GM18951 (cell line): ENCODE results near the gene SEMA3B.
A peak's percentile ranks its signal among the peaks of the same experiment; 100 is the strongest.
"Not testable (repeated sequence)": the region's sequence is repeated elsewhere in the genome, so short reads cannot be mapped to it uniquely, and the experiment has no call there.

Experiments used
- POLR2A ChIP-seq: IDR thresholded peaks from 4 replicates; pipeline ENCODE4 v1.6.1; 2011; ENCODE audit warnings: mild to moderate bottlenecking; ENCODE audit not compliant: insufficient read length, insufficient read depth; ENCODE audit errors: extremely low read depth
- in situ Hi-C: fragments of 300-500 bp; cut with MboI; formaldehyde crosslinking; loops from one replicate; pipeline ENCODE4 v1.12.0; 2022; ENCODE audit warnings: low sequenced_read_pairs, mixed read lengths, inconsistent platforms; ENCODE audit not compliant: unreplicated experiment

SEMA3B gene

DNA sequence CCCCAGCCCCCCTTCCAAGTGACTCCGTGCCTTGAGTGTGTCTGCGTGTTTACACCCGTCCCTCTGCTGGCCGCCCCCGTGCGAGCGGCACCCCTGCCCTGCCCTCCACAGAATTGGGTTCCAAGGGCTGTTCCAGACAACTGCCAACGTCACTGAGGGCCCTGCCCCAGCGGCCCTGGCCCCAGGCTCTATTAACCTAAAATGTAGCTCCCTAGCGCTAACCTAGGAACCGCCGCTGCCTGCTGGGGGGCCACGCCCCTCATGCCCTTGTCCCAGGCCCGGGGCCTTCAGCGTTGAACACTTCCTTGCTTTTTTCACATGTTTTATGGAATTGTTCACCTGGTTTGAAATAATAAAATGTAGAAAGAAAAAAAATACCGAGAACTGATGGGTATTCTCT is 10.0 kb upstream of the SEMA3B start:
- TF ChIP-seq POLR2A: no peak
- in situ Hi-C loops: no loop called here

DNA sequence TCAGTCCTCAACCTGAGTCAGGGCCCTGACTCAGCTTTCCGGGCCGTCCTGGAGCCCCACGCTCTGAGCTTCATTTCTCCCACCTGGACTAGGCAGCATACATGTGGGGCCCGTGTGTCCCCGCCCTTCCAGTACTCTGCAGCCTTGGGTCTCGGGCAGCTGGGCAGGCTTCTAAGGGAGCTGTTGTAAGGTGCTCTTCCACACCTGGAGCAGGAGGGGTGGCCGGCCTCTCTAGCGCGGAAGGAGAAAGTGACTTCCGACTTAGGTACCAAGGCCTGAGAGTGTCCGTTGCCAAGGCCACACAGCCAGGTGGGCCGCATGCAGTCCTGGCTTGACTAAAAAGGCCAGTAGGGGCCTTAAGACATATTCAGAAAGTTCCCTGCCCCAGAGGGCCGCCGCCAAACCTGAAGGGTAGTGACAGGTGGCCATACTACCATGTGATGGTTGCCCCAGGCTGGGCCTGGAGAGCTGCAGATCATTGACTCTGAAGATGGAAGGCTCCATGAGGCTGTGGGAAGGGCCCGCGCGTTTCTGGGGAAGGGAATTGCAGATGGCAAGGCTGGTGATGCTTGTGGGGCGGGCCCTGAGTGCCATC is 9.4 kb upstream of the SEMA3B start:
- TF ChIP-seq POLR2A: no peak
- in situ Hi-C loops: no loop called here

DNA sequence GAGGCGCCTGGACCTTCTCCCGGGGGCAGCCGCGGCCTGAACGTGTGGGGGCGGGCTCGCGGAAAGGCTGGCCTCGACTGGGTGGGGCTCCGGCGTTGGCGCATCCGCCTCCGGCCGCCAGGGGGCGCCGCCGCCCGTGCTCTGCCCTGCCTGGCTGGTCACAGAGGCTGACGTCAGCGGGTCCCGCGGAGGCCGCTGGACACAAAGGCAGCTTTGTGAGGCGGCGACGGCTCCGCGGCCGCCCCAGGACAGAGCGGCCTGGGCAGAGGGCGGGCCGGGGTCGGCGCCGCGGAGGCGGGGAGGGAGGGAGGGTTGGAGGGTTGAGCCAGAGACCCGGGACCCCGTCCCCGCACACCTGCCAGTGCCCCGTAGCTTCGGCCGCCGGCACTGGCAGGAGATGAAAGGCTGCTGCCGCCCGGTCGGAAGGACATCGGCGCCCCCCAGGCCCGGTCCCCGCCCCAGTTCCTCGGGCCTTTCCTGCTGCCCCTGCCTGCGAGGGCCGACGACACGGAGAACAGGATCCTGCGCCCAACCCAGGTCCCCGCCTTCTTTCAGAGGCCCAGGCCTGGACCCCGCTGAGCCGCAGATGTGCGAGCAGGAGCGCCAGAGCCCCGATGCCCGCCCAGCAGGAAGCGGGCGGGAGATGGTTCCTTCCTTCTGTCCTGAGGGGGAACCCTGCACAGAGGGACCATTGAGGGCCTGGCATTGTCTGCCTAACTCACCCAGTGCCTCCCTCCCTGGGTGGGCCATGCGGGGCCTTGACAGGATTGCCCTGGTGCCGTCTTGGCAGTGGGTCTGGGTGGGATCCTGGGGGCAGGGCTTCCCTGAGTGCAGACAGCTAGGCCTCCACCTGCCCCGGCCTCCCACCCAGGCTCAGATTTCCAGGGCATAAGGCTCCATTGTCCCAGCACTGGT is 8.7 kb upstream of the SEMA3B start:
- peak; percentile 53 for TF ChIP-seq POLR2A
- in situ Hi-C loops: no loop called here

DNA sequence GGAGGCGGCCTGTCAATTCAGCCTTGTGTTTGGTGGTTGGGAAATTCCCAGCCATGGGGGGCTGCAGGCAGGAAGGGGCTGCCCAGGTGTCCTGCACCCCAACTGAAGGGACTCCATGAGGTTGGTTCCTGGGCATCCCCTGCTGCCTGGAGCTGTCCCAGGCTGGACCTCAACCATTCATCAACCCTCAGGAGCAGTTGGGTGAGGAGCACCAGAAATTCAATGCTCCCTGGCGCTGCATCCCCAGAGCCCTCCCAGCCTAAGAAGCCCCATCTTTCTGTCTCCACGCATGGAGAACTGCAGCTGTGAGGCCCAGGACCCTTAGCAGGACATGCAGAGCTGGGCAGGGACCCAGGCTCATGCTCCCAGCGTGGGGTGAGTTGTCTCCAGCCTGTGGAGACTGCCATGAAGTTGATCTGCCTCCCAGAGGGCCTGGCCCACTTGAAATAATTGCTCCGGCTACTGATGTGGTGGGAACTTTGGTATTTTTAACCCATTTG is 8.0 kb upstream of the SEMA3B start:
- in situ Hi-C loops: no loop called here
- TF ChIP-seq POLR2A: no peak

DNA sequence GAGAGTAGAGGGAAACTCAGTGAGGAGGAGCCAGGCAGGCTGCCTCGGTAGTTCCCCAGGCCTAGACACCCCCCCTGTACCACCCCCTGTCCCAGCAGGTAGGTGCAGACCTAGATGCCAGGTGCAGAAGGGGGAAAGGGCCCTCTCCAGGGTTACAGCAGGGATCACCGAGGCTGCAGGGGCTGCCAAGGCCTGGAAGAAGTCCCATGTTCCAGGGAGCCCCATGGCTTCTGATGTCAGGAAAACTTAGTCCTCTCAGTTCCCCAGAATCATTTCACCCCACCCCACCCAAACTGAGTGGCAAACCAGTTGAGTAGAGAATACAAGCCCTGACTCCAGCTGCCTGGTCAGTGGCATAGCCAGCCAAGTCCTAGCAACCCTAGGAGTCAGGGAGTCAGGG is 7.4 kb upstream of the SEMA3B start:
- in situ Hi-C loops: no loop called here
- no peak for TF ChIP-seq POLR2A

DNA sequence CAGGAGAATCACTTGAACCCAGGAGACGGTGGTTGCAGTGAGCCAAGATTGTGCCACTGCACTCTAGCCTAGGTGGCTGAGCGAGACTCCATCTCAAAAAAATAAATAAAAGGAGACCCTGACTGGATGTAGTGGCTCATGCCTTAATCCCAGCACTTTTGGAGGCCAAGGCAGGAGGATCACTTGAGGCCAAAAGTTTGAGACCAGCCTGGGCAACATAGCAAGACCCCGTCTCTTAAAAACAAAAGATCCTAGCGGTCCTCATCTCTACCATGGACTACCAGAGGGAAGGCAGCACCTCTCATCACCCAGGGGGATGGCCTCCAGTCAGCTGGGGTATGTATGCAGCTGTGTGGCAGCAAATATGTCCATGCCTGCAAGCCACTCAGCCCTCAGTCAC is 6.7 kb upstream of the SEMA3B start:
- in situ Hi-C loops: not testable (repeated sequence)

DNA sequence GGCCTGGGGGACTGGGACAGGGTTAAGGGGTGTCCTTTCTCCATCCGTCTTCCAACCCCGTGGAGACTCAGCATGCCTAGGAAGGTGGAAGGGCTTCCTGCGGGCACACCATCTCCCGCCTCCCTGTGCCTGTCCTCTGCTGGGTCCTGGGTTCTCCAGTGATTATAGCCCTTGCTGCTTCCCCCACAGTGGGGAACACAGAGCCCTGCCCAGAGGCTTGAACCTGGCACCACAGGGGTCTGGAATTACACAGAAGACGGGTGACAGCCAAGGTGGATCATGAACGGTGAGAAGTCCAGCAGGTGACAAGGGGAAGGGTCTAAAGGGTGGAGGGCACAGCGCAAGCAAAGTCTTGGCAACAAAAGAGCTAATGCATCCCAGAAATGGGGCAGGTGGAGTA is 6.2 kb upstream of the SEMA3B start:
- TF ChIP-seq POLR2A: no peak
- in situ Hi-C loops: no loop called here

DNA sequence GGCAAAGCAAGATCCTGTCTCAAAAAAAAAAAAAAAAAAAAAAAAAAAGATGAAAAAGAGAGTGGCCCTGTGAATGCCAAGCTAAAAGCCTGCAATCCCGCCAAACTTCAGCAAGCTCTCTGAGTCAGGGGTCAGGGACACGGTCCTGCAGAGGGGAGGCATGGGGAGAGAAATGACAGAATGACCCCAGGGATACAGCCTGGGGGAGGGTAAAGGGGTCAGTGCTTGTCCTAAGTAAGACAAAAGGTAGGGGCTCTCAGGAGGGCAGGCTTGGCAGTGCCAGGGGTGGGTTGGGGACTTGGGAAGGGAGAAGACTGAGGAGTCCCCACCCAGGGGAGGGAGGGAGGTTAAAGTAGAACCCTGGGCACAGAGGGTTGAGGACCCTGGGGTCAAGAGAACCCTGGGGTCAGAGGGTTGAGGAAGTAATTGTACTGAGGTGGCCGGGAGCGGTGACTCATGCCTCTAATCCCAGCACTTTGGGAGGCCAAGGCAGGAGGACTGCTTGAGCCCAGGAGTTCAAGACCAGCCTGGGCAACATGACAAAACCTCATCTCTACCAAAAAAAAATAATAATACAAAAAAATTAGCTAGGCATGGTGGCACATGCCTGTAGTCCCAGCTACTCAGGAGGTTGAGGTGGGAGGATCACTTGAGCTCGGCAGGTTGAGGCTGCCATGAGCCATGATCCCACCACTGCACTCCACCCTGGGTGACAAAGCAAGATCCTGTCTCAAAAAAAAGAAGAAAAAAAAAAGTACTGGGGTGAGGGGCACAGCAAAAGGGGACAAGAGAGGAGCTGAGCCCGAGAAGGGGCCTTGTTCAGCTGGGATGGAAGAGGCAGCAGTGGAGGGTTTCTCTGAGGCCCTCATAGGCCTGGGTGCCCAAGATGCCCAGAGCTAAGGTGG is 5.2 kb upstream of the SEMA3B start:
- in situ Hi-C loops: no loop called here
- no peak for TF ChIP-seq POLR2A

DNA sequence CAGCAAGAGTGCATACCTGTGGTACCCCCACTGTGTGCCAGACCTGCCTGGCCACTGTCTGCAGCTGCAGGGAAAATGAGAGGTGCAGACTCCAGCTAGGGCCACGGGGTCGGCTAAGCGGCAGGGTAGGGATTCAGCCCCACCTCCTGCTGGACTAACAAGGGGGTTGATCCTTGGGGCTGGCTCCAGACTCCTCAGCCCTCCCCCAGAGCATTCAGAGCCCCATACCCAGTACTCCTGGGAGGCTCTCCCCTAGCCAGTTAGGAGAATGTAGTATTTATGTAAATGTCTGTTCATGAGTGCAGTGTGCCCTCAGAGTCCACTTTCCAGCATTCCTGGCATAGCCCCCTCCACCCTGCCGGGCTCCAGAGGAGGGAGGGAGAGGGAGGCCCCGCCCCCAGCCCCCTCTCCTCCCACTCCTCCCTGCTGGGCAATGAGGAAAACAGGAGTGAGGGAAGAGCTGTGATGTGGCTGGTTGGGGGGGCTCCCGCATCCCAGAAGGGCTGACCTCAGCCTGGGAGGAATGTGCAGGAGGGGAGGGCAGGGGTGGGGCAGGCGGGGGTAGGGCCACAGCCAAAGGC is 4.5 kb upstream of the SEMA3B start:
- in situ Hi-C loops: no loop called here
- TF ChIP-seq POLR2A: no peak

DNA sequence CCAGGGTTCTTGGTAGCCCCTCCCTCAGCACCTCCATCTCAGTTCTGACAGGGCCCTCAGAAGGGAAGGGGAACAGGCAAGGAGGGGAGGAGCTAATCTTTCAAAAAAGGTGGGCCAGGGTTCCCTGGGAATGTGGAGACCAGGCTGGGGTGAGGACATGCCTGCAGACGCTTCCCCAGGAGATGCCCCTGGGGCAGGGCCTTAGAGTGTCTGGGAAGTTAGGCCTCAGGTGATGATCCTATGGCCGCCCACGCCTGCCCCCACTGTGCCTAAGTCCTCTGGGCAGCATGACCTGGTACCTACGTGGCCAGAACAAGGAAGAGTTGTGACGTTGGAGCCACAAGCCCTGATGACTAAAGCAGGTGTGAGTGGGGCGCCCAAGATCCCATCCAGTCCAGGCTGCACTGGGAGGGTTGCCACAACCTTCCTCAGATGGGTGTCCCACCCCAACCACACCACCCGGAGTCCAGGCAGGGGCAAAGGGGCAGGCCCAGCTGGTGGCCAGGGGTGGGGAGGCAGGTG is 3.9 kb upstream of the SEMA3B start:
- in situ Hi-C loops: no loop called here
- no peak for TF ChIP-seq POLR2A

DNA sequence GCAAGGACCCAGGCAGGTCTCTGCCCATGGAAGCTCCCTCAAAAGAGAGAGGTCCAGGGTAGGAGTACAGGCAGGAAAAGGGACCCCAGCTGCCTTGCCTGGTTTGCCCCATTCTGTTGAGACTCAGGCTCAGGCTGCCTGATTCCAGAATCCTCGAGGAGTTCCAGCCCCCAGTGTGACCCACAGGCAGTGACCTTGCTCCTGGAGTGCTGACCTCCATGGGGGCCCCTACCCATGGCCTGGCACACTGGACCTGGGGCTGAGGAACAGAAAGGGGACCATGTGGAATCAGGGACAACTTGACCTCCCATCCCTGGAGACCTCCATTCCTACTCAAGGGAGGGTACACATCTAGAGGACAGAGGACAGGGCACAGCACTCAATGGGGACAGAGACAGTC is 3.4 kb upstream of the SEMA3B start:
- in situ Hi-C loops: no loop called here
- no peak for TF ChIP-seq POLR2A

DNA sequence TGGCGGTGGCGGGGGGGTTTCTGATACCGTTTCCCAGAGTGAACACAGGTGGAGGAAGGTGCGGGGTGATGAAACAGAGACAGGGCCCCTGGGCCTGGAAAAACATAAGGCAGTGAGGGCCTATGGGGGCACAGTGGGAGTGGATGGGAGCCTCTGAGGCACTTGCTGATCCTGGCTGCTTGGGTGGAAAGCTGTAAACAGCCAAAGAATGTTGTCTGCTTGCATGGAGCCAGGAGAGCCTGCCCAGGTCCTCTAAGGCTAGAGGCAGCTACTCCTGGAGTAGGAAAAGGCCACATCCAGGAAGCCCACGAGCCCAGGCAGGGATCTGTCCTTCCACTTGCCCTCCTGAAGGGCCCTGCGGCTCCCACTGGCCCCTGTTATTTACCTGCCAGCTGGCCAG is 2.9 kb upstream of the SEMA3B start:
- no peak for TF ChIP-seq POLR2A
- in situ Hi-C loops: no loop called here

DNA sequence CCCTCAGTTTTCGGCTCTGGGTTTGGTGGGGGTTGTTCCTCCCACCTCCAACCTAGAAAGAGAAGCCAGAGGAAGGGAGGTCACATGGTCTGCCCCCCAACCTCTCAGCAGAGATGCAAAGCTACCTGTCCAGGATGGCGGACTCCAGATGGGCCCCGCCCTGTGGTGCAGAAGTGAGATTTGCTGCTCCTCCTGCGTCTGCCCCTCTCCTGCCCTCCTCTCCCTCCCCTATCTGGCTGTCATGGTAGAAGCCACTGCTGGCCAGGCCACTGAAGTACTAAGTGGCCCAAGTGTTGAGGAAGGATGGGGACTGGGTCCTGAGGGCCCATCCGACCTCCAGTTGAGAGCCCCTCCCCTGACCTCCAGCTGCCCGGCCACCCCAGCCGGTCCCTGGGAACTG is 2.1 kb upstream of the SEMA3B start:
- in situ Hi-C loops: no loop called here
- no peak for TF ChIP-seq POLR2A
